OCI-LY1 (cell line): Measurements from ENCODE around the gene C18orf63.

Experiments
- H2AFZ ChIP-seq: fragments of 200-600 bp; sonication (generic), shearing (Covaris generic); 2 replicates; pipeline ENCODE4 v1.6.0; 2014; ENCODE audit warnings: antibody characterized with exemption, mild to moderate bottlenecking, low read length
- H3F3A ChIP-seq: fragments of 200-600 bp; sonication (generic), shearing (Covaris generic); 2 replicates; pipeline ENCODE4 v1.6.0; 2014; ENCODE audit warnings: mild to moderate bottlenecking, antibody characterized with exemption, low read length, moderate library complexity; ENCODE audit not compliant: insufficient read depth
- H3K27ac ChIP-seq: fragments of 200-600 bp; sonication (generic); 2 replicates; pipeline ENCODE4 v1.5.1; 2014; ENCODE audit warnings: low read length, mixed run types, mild to moderate bottlenecking, low read depth; ENCODE audit not compliant: poor library complexity, severe bottlenecking
- H3K27me3 ChIP-seq: fragments of 200-600 bp; sonication (generic); 2 replicates; pipeline ENCODE4 v1.6.0; 2014; ENCODE audit warnings: antibody characterized with exemption, mild to moderate bottlenecking, low read length, moderate library complexity; ENCODE audit not compliant: insufficient read depth
- H3K36me3 ChIP-seq: fragments of 200-600 bp; sonication (generic); 2 replicates; pipeline ENCODE4 v1.6.1; 2014; ENCODE audit warnings: mild to moderate bottlenecking, antibody characterized with exemption, low read length, moderate library complexity, mixed read lengths; ENCODE audit not compliant: insufficient read depth
- H3K4me1 ChIP-seq: fragments of 200-600 bp; sonication (generic); 2 replicates; pipeline ENCODE4 v1.5.1; 2014; ENCODE audit warnings: mild to moderate bottlenecking, low read length, moderate library complexity; ENCODE audit not compliant: insufficient read depth, severe bottlenecking
- H3K4me2 ChIP-seq: fragments of 200-600 bp; sonication (generic), shearing (Covaris generic); 2 replicates; pipeline ENCODE4 v1.6.1; 2014; ENCODE audit warnings: low read length
- H3K4me3 ChIP-seq: fragments of 200-600 bp; sonication (generic); 2 replicates; pipeline ENCODE4 v1.5.1; 2014; ENCODE audit warnings: low read length, low read depth, mild to moderate bottlenecking, mixed read lengths; ENCODE audit not compliant: poor library complexity, severe bottlenecking
- H3K79me2 ChIP-seq: fragments of 200-600 bp; shearing (Covaris generic); 2 replicates; pipeline ENCODE4 v1.6.1; 2016; ENCODE audit warnings: mixed run types, low read length, mixed read lengths; ENCODE audit not compliant: insufficient read depth
- H3K9ac ChIP-seq: fragments of 200-600 bp; sonication (generic), shearing (Covaris generic); 2 replicates; pipeline ENCODE4 v1.6.1; 2014; ENCODE audit warnings: mild to moderate bottlenecking, low read length, mixed read lengths
- H3K9me2 ChIP-seq: fragments of 200-600 bp; sonication (generic), shearing (Covaris generic); 2 replicates; pipeline ENCODE4 v1.6.1; 2014; ENCODE audit warnings: low read depth, mild to moderate bottlenecking, low read length, mixed read lengths
- H3K9me3 ChIP-seq: fragments of 200-600 bp; shearing (Covaris generic); 2 replicates; pipeline ENCODE4 v1.6.1; 2014; ENCODE audit warnings: low read length, mixed read lengths
- H4K20me1 ChIP-seq: fragments of 200-600 bp; sonication (generic), shearing (Covaris generic); 2 replicates; pipeline ENCODE4 v1.6.0; 2016; ENCODE audit warnings: mild to moderate bottlenecking, low read length; ENCODE audit not compliant: insufficient read depth
- CTCF ChIP-seq: fragments of 200-600 bp; sonication (generic), shearing (Covaris generic); IDR thresholded peaks from 2 replicates; pipeline ENCODE4 v1.5.1; 2017; ENCODE audit warnings: mild to moderate bottlenecking, antibody characterized with exemption, low read length, moderate library complexity, mixed read lengths
- EZH2 ChIP-seq: fragments of 200-600 bp; sonication (generic), shearing (Covaris generic); IDR thresholded peaks from 2 replicates; pipeline ENCODE4 v1.8.0; 2017; ENCODE audit warnings: borderline replicate concordance, mixed run types, mild to moderate bottlenecking, antibody characterized with exemption, low read length, moderate library complexity, mixed read lengths

The C18orf63 gene

GRCh38 chr18:74368901-74369705 is 53.5 kb downstream of the C18orf63 start:
- TF ChIP-seq EZH2 (no peak), CTCF (no peak)
- H4K20me1 ChIP-seq, result no peaks in the 10 kb centered on the region
- no peak overlapping the region for H3K4me3 ChIP-seq
- H3K36me3 ChIP-seq, result no peaks in the 10 kb centered on the region
- H3F3A ChIP-seq, result no peaks in the 10 kb centered on the region
- H3K4me1 ChIP-seq, result no peaks in the 10 kb centered on the region
- H3K27me3 ChIP-seq, result no peaks in the 10 kb centered on the region
- no peak overlapping the region for H3K9ac ChIP-seq
- H3K9me3 ChIP-seq, result no peaks in the 10 kb centered on the region
- no peak overlapping the region for H3K27ac ChIP-seq
- no peak overlapping the region for H3K4me2 ChIP-seq
- no peaks in the 10 kb centered on the region for H3K9me2 ChIP-seq
- H3K79me2 ChIP-seq, result no peaks in the 10 kb centered on the region
- H2AFZ ChIP-seq, result no peak overlapping the region

- Histone ChIP-seq H3K79me2 (no peaks in the 10 kb centered on the region), H3K27ac (no peak overlapping the region), H3K4me3 (no peak overlapping the region), H3K9me3 (no peaks in the 10 kb centered on the region), H4K20me1 (no peaks in the 10 kb centered on the region), H3K9me2 (no peaks in the 10 kb centered on the region), H3K27me3 (no peaks in the 10 kb centered on the region), H3K4me1 (no peaks in the 10 kb centered on the region), H3K4me2 (no peak overlapping the region), H3K36me3 (no peaks in the 10 kb centered on the region), H2AFZ (no peak overlapping the region), H3F3A (no peaks in the 10 kb centered on the region), H3K9ac (no peak overlapping the region)
- no peak for TF ChIP-seq EZH2
- TF ChIP-seq CTCF, result no peak
These were observed 54.5 kb downstream of the C18orf63 start for GRCh38 chr18:74370115-74370514.

- Histone ChIP-seq H3K9me2 (no peaks in the 10 kb centered on the region), H3K79me2 (no peaks in the 10 kb centered on the region), H3K4me1 (no peaks in the 10 kb centered on the region), H3K36me3 (no peaks in the 10 kb centered on the region), H3K9me3 (no peaks in the 10 kb centered on the region), H4K20me1 (no peaks in the 10 kb centered on the region), H3K9ac (no peak overlapping the region), H3K4me3 (no peak overlapping the region), H3K27me3 (no peaks in the 10 kb centered on the region), H3K27ac (no peak overlapping the region), H3K4me2 (no peak overlapping the region), H3F3A (no peaks in the 10 kb centered on the region), H2AFZ (no peak overlapping the region)
- TF ChIP-seq CTCF (no peak), EZH2 (no peak)
These were observed 57.8 kb downstream of the C18orf63 start for GRCh38 chr18:74373428-74373827.
